Activated naive CD4-positive, alpha-beta T cell treated with anti-CD3 and anti-CD28 coated beads, Interleukin-2, amount 10 ng/mL, durations not matched to agents 7 days and 5 days (primary cell): ENCODE measurements around the gene RPH3AL.
"Not testable (repeated sequence)": the region's sequence is repeated elsewhere in the genome, so short reads cannot be mapped to it uniquely, and the experiment has no call there.

ENCODE experiments used
- CTCF ChIA-PET: fragments of 350-600 bp; sonication (Branson Sonifier 250); formaldehyde crosslinking; loops from one replicate; lab custom pipeline; 2021; ENCODE audit warnings: antibody characterized with exemption; lab: Charles Lee
- DNase-seq: peaks from one replicate; pipeline ENCODE4 v3.0.0-alpha.2; 2020
- H3K27ac Mint-ChIP-seq: one replicate; pipeline ENCODE4 v1.8.0; 2021; ENCODE audit warnings: mild to moderate bottlenecking, moderate library complexity, mixed read lengths
- H3K27me3 Mint-ChIP-seq: one replicate; pipeline ENCODE4 v1.8.0; 2021; ENCODE audit warnings: mild to moderate bottlenecking, mixed read lengths
- H3K36me3 Mint-ChIP-seq: one replicate; pipeline ENCODE4 v1.8.0; 2021; ENCODE audit warnings: mixed read lengths
- H3K4me1 Mint-ChIP-seq: one replicate; pipeline ENCODE4 v1.8.0; 2021; ENCODE audit warnings: mixed read lengths
- H3K4me3 Mint-ChIP-seq: one replicate; pipeline ENCODE4 v1.8.0; 2021; ENCODE audit warnings: mild to moderate bottlenecking, moderate library complexity, mixed read lengths
- H3K9me3 Mint-ChIP-seq: one replicate; pipeline ENCODE4 v1.8.0; 2021; ENCODE audit warnings: mixed read lengths

The RPH3AL gene

DNA sequence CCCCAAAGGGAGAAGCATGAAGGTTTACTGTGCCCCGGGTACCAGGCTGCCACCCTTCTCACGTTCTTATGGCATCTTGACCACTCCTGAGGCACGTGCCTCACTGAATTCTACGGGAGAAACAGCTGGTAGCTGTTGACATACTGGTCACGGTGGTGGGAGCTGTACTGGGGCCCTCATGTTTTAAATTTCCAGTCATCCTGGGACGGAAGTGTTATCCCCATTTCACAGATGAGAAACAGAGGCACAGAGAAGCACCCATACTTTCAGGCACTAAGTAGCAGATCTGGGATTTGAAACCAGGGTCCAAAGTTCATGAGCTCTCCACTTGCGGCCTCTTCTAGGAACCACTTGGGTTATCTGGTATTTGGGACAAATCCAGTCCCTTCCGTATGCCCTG is 144.8 kb downstream of the RPH3AL start:
- H3K9me3 Mint-ChIP-seq, result no peaks in the 10 kb centered on the region
- DNase-seq, result no peak
- H3K27ac Mint-ChIP-seq, result no peak overlapping the region
- H3K36me3 Mint-ChIP-seq, result no peaks in the 10 kb centered on the region
- CTCF ChIA-PET, result no interaction called here
- no peak overlapping the region for H3K4me3 Mint-ChIP-seq
- no peaks in the 10 kb centered on the region for H3K4me1 Mint-ChIP-seq
- peaks cover 27% of the 10 kb centered on the region for H3K27me3 Mint-ChIP-seq

DNA sequence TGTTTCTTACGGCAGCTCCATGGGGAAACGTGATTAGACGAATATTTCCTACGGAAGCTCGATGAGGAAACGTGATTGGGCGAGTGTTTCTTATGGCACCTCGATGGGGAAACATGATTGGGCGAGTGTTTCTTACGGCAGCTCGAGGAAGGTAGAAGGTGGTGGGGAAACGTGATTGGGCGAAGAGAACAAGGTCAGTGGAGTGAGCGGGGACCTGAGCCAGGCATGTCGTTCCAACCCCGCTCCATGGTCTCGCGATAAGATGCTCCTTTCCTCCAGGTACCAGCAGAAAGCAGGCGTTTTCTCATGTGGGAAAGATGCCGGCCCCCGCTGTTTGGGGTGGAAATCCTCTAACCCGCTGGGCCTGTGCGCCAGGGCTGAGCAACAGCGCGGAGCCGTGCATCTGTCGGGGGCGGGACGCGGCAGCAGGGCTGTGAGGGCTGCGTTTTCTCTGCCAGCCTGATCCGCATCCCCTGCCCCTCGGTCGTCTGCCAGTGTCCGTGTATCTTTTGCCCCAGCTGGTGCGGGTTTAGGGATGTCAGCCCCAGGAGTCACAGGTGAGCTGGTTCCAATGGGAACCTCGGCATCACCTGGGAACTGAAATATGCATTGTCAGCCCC is 145.6 kb downstream of the RPH3AL start:
- peaks cover 27% of the 10 kb centered on the region for H3K27me3 Mint-ChIP-seq
- no peaks in the 10 kb centered on the region for H3K9me3 Mint-ChIP-seq
- H3K27ac Mint-ChIP-seq, result no peak overlapping the region
- no peak overlapping the region for H3K4me3 Mint-ChIP-seq
- no peaks in the 10 kb centered on the region for H3K36me3 Mint-ChIP-seq
- CTCF ChIA-PET, result no interaction called here
- H3K4me1 Mint-ChIP-seq, result no peaks in the 10 kb centered on the region
- no peak for DNase-seq

DNA sequence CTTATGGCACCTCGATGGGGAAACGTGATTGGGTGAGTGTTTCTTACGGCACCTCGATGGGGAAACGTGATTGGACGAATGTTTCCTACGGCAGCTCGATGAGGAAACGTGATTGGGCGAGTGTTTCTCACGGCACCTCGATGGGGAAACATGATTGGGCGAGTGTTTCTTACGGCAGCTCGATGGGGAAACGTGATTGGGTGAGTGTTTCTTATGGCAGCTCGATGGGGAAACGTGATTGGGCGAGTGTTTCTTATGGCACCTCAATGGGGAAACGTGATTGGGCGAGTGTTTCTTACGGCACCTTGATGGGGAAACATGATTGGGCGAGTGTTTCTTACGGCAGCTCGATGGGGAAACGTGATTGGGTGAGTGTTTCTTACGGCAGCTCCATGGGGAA is 146.1 kb downstream of the RPH3AL start:
- DNase-seq, H3K27ac Mint-ChIP-seq, H3K4me1 Mint-ChIP-seq, CTCF ChIA-PET, H3K36me3 Mint-ChIP-seq, H3K9me3 Mint-ChIP-seq, H3K4me3 Mint-ChIP-seq: not testable (repeated sequence)
- H3K27me3 Mint-ChIP-seq, result peaks cover 27% of the 10 kb centered on the region

DNA sequence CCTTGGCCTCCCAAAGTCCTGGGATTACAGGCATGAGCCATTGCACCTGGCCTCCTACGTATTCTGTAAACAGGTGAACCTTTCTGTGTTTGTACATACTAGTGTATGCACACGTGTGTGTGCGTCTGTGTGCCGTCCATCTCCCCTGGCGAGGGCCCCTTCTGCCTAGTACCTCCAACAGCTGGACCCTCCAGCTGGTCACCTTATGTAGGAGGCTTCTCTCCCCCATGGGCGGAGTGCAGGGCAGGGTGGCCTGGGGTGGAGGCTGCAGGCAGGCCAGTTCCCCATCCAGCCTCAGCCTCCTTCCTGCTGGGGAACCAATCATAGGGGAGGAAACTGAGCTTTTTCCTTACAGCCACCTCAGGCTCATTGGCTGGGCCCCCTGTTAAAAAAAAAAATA is 146.8 kb downstream of the RPH3AL start:
- H3K9me3 Mint-ChIP-seq, result no peaks in the 10 kb centered on the region
- H3K27ac Mint-ChIP-seq, result no peak overlapping the region
- H3K4me1 Mint-ChIP-seq, result no peaks in the 10 kb centered on the region
- H3K4me3 Mint-ChIP-seq, result no peak overlapping the region
- H3K27me3 Mint-ChIP-seq, result peaks cover 27% of the 10 kb centered on the region
- DNase-seq, result no peak
- no peaks in the 10 kb centered on the region for H3K36me3 Mint-ChIP-seq
- CTCF ChIA-PET, result no interaction called here

DNA sequence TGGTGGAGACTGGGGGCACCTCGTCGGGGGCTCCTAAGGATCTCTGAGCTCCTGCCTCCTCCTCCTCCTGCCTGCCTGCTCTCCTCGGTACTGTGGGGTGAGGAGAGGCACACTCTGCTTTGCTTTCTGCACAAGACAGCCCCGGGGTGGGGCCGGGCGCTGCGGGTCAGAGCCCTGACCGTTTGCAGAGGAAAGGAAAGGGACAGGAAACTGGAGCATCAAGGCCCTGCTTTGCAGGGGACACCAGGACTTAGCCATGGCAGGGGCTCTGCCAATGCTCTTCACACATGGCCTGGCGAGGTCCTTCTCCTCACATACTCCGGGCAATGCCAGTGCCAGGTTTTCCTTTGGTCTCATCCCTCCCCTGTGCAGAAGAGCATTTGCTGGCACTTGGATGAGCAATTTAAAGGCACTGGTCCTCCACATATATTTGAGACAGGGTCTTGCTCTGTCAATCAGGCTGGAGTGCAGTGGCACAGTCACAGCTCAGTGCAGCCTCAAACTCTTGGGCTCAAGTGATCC is 147.4 kb downstream of the RPH3AL start:
- Mint-ChIP-seq H3K4me3 (no peak overlapping the region), H3K4me1 (no peaks in the 10 kb centered on the region), H3K27ac (no peak overlapping the region), H3K27me3 (peaks cover 32% of the 10 kb centered on the region), H3K36me3 (no peaks in the 10 kb centered on the region), H3K9me3 (no peaks in the 10 kb centered on the region)
- DNase-seq, result no peak
- CTCF ChIA-PET, result no interaction called here

DNA sequence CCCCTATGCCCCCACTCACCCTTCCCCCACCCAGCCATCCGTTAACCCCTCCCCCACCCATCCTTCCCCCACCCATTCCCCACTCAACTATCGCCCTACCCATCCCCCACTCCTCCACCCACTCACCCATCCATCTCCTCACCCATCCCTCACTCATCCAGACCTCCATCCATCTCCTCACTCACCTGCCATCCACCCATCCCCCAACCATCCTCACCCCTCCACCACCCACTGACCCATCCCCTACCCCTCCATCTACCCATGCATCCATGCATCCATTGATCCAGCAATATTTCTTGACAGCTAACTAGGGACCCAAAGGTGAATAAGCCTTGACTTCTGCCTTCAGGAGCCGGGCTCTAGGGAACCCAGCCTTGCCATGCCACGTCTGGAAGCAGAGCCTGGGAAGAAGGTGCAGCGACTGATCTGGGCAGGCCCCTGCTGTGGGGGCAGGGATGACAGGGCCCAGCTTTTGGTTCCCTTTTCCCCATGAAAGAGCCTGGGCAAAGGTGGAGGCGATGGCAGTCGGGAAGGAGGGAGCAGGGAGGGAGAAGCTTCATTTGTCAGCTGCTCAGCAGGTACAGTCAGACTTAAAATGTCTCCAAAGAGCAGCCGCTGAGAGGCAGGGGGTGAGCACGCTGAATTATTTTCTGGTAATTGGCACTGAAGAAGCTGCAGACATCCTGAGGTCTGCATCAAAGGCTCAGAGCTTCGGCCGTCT is 148.0 kb downstream of the RPH3AL start:
- H3K27ac Mint-ChIP-seq, result no peak overlapping the region
- no peaks in the 10 kb centered on the region for H3K9me3 Mint-ChIP-seq
- no peaks in the 10 kb centered on the region for H3K36me3 Mint-ChIP-seq
- no peaks in the 10 kb centered on the region for H3K4me1 Mint-ChIP-seq
- no peak for DNase-seq
- CTCF ChIA-PET, result no interaction called here
- peaks cover 38% of the 10 kb centered on the region for H3K27me3 Mint-ChIP-seq
- H3K4me3 Mint-ChIP-seq, result no peak overlapping the region

DNA sequence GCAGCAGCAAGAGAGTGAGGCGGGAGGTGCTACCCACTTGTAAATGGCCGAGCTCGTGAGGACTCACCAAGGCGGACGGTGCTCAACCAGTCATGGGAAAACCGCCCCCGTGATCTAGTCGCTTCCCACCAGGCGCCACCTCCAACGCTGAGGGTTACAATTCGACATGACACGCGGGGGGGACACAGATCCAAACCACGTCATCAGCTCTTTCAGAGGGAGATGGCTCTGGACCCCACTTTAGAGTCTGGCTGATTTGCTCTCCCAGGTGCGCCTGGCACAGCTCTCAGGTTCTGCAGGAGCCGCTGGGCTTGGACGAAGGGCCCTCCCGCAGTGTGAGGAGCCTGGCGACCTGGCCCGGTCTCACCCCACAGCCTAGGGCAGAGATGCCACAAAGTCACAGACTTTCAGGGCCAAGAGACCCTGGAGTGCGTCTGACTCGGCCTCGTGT is 150.1 kb downstream of the RPH3AL start:
- peaks cover 38% of the 10 kb centered on the region for H3K27me3 Mint-ChIP-seq
- no peak overlapping the region for H3K4me3 Mint-ChIP-seq
- H3K9me3 Mint-ChIP-seq, result no peaks in the 10 kb centered on the region
- DNase-seq, result no peak
- no peak overlapping the region for H3K27ac Mint-ChIP-seq
- no peaks in the 10 kb centered on the region for H3K36me3 Mint-ChIP-seq
- CTCF ChIA-PET, result no interaction called here
- H3K4me1 Mint-ChIP-seq, result no peaks in the 10 kb centered on the region

DNA sequence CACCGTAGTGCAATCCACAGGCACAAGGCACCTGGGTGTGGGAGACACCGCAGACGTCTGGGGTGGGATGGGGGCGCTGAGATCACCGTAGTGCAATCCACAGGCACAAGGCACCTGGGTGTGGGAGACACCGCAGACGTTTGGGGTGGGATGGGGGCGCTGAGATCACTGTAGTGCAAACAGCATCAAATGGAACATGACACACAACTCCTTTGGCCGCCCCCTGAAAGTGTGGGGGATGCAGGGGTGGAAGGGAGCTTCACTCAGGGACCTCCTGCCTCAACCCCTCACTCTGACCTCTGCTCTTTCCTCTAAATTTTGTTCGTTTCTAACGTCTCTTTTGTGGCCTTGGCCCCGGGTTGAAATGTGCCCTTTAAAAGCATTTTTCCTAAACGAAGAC is 150.9 kb downstream of the RPH3AL start:
- H3K9me3 Mint-ChIP-seq, H3K36me3 Mint-ChIP-seq, H3K4me3 Mint-ChIP-seq, CTCF ChIA-PET, H3K27ac Mint-ChIP-seq, H3K4me1 Mint-ChIP-seq, DNase-seq: not testable (repeated sequence)
- peaks cover 30% of the 10 kb centered on the region for H3K27me3 Mint-ChIP-seq

DNA sequence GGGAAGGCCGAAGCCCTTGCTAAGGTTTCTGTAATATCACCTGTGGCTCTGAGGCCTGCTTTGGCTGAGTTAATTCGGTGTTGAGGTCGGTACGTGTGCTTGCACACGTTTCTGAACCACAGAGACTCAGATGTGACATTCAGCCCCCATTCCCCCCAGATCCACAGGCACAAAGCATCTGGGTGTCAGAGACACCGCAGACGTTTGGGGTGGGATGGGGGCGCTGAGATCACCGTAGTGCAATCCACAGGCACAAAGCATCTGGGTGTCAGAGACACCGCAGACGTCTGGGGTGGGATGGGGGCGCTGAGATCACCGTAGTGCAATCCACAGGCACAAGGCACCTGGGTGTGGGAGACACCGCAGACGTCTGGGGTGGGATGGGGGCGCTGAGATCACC is 151.3 kb downstream of the RPH3AL start:
- CTCF ChIA-PET, H3K9me3 Mint-ChIP-seq, H3K4me1 Mint-ChIP-seq, H3K4me3 Mint-ChIP-seq, H3K36me3 Mint-ChIP-seq, DNase-seq, H3K27ac Mint-ChIP-seq: not testable (repeated sequence)
- H3K27me3 Mint-ChIP-seq, result peaks cover 29% of the 10 kb centered on the region

DNA sequence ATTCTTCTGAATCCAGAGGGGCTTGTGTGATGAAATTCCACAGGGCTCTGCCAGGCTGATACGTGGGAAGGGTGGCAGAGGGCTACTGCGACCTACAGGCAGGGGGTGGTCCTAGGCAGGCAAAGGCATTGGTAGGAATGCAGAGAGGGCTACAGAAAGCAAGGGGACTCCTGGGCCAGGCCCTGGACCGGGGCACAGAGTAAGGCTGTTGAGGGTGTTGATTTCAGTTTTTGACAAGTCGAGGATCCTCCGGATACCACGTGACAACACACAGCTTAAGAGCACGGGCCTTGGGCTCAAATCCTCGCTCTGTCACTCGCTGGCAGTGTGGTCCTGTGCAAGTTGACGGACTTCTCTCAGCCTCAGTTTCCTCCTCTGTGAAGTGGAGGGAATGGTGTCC is 152.0 kb downstream of the RPH3AL start:
- Mint-ChIP-seq H3K4me3 (no peak overlapping the region), H3K27me3 (peaks cover 29% of the 10 kb centered on the region), H3K36me3 (no peaks in the 10 kb centered on the region), H3K4me1 (no peaks in the 10 kb centered on the region), H3K27ac (no peak overlapping the region), H3K9me3 (no peaks in the 10 kb centered on the region)
- CTCF ChIA-PET, result no interaction called here
- DNase-seq, result no peak

DNA sequence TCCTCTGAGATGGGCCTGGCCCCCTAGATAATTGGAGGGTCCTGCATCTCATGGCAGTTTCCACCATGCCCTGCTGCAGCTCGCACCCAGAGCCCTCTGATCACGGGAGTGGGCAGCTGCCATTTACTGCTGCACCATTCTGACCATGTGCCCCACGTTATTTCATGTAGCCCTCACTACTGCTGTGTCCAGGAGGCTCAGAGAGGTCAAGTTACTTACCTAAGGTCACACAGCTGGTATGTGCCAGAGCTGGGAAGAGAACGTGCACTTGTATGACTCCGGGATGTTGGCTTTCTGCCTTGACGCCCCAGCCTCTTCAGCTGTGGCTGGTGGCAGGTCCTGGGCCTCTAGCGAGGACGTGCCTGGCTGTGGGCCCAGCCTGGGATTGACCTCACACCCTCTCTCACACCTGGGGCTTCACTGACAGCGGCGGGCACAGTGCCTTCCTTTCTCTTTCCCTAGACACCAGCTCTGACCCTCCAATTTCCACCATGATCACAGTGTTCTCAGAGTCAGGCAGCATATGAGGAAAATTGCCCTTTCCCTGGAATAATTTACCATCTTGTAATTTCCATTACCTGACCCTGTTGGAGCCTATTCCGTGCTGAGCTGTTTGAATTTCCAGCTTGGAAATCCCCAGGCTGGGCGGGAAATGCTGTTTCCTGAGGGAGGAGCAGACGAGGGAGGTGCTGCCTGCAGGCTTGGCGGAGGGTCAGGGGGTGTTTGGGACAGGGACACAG is 152.6 kb downstream of the RPH3AL start:
- Mint-ChIP-seq H3K4me3 (no peak overlapping the region), H3K27ac (no peak overlapping the region), H3K4me1 (no peaks in the 10 kb centered on the region), H3K27me3 (peaks cover 26% of the 10 kb centered on the region), H3K36me3 (no peaks in the 10 kb centered on the region), H3K9me3 (no peaks in the 10 kb centered on the region)
- no peak for DNase-seq
- CTCF ChIA-PET, result interaction anchor here (0.6 kb wide), 1 partner anchor 50 kb away, joined by 3 read pairs; no protein-coding TSS in a partner anchor

DNA sequence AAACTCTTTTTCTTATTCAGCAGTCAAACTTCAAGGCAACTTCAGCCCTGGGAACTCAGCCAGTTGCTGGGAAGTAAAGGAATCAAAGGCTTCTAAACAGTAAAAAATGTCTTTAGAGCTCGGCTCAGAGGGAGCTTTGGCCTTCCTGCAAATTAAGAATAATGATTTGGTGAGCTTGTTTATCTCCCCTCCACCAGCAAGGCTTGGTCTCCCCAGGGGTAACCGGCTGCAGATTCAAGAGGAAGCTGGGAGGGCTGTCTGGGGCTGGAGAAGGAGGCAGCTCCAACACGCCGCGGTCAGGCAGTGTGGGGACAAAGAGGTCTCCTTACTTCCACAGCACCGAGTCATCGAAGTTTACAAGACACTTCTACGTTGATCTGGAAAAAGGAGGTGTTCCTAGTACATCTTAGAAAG is 153.4 kb downstream of the RPH3AL start:
- Mint-ChIP-seq H3K27me3 (peaks cover 21% of the 10 kb centered on the region), H3K9me3 (no peaks in the 10 kb centered on the region), H3K4me1 (no peaks in the 10 kb centered on the region), H3K4me3 (no peak overlapping the region), H3K27ac (no peak overlapping the region), H3K36me3 (no peaks in the 10 kb centered on the region)
- DNase-seq, result no peak
- CTCF ChIA-PET, result interaction anchor here (0.6 kb wide), 1 partner anchor 49 kb away, joined by 3 read pairs; no protein-coding TSS in a partner anchor

DNA sequence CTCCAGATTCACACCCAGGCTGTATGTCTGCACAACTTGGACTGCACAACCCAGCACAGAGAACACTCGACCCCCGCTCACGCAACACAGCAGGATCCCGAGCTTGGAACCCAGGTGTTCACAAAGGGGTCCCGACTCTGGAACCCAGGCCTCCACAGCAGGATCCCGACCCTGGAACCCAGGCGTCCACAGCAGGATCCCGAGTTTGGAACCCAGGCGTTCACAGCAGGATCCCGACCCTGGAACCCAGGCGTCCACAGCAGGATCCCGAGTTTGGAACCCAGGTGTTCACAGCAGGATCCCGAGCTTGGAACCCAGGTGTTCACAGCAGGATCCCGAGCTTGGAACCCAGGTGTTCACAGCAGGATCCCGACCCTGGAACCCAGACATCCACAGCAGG is 154.4 kb downstream of the RPH3AL start:
- H3K9me3 Mint-ChIP-seq, H3K36me3 Mint-ChIP-seq, H3K4me1 Mint-ChIP-seq, H3K4me3 Mint-ChIP-seq, CTCF ChIA-PET, DNase-seq, H3K27ac Mint-ChIP-seq: not testable (repeated sequence)
- H3K27me3 Mint-ChIP-seq, result peaks cover 21% of the 10 kb centered on the region

DNA sequence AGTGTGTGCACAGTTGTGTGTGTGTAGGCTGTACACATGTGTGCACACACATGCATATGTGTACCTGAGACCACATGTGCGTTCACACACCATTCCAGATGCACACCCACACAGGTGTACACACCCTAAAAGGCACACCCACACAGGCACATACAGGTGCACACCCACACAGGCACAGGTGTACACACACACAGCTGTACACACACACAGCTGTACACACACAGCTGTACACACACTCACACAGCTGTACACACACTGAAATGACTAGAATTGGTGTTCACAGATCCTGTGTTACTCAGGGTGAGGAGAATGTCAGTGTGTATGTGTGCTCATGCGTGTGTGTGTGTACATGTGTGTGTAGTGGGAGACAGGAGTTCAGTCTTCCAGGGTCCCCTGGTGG is 155.3 kb downstream of the RPH3AL start:
- no peaks in the 10 kb centered on the region for H3K36me3 Mint-ChIP-seq
- peaks cover 21% of the 10 kb centered on the region for H3K27me3 Mint-ChIP-seq
- H3K9me3 Mint-ChIP-seq, result no peaks in the 10 kb centered on the region
- H3K27ac Mint-ChIP-seq, result no peak overlapping the region
- CTCF ChIA-PET, result no interaction called here
- no peak overlapping the region for H3K4me3 Mint-ChIP-seq
- no peaks in the 10 kb centered on the region for H3K4me1 Mint-ChIP-seq
- no peak for DNase-seq
